Loucy (cell line): ENCODE results near the gene TOPBP1.

ENCODE experiments used
- H2AFZ ChIP-seq: fragments of 200-600 bp; sonication (generic); 2 replicates; pipeline ENCODE4 v1.6.0; 2016; ENCODE audit warnings: antibody characterized with exemption, mild to moderate bottlenecking, low read length, moderate library complexity
- H3F3A ChIP-seq: fragments of 200-600 bp; 2 replicates; pipeline ENCODE4 v1.6.0; 2016; ENCODE audit warnings: antibody characterized with exemption, low read depth, mild to moderate bottlenecking
- H3K27me3 ChIP-seq: fragments of 200-600 bp; sonication (generic); 2 replicates; pipeline ENCODE4 v1.6.1; 2014; ENCODE audit warnings: low read length, mild to moderate bottlenecking; ENCODE audit not compliant: insufficient read depth, poor library complexity, severe bottlenecking
- H3K36me3 ChIP-seq: fragments of 200-600 bp; sonication (generic); 2 replicates; pipeline ENCODE4 v1.6.1; 2016; ENCODE audit warnings: low read length; ENCODE audit not compliant: insufficient read depth
- H3K4me1 ChIP-seq: fragments of 200-600 bp; sonication (generic); 2 replicates; pipeline ENCODE4 v1.5.1; 2014; ENCODE audit warnings: low read length, mild to moderate bottlenecking; ENCODE audit not compliant: insufficient read depth, poor library complexity, severe bottlenecking
- H3K4me2 ChIP-seq: fragments of 200-600 bp; sonication (generic); 2 replicates; pipeline ENCODE4 v1.6.0; 2014; ENCODE audit warnings: antibody characterized with exemption, low read length, low read depth, mild to moderate bottlenecking; ENCODE audit not compliant: poor library complexity, severe bottlenecking
- H3K4me3 ChIP-seq: fragments of 200-600 bp; sonication (generic); 2 replicates; pipeline ENCODE4 v1.5.1; 2014; ENCODE audit warnings: low read length, mild to moderate bottlenecking, mixed read lengths; ENCODE audit not compliant: poor library complexity, severe bottlenecking
- H3K79me2 ChIP-seq: fragments of 200-600 bp; sonication (generic); 2 replicates; pipeline ENCODE4 v1.6.1; 2014; ENCODE audit warnings: low read length; ENCODE audit not compliant: insufficient read depth
- H3K9ac ChIP-seq: fragments of 200-600 bp; sonication (generic); 2 replicates; pipeline ENCODE4 v1.6.0; 2014; ENCODE audit warnings: mild to moderate bottlenecking, low read depth, low read length, moderate library complexity; ENCODE audit not compliant: poor library complexity, severe bottlenecking
- H3K9me2 ChIP-seq: fragments of 200-600 bp; sonication (generic); replicated peaks from 2 replicates; pipeline ENCODE4 v1.6.1; 2016; ENCODE audit warnings: low read depth, low read length, mixed read lengths
- H3K9me3 ChIP-seq: fragments of 200-600 bp; sonication (generic); 2 replicates; pipeline ENCODE4 v1.6.1; 2014; ENCODE audit warnings: mild to moderate bottlenecking, antibody characterized with exemption, low read length, low read depth; ENCODE audit not compliant: insufficient read depth
- H4K20me1 ChIP-seq: fragments of 200-600 bp; sonication (generic); 2 replicates; pipeline ENCODE4 v1.6.0; 2014; ENCODE audit warnings: antibody characterized with exemption, low read length, mild to moderate bottlenecking; ENCODE audit not compliant: insufficient read depth, poor library complexity, severe bottlenecking
- CTCF ChIP-seq: fragments of 200-600 bp; sonication (generic); conservative IDR thresholded peaks from 2 replicates; pipeline ENCODE4 v1.5.1; 2014; ENCODE audit warnings: mild to moderate bottlenecking, antibody characterized with exemption, low read length
- EZH2phosphoT487 ChIP-seq: fragments of 200-600 bp; IDR thresholded peaks from 2 replicates; pipeline ENCODE4 v1.6.1; 2018; ENCODE audit warnings: antibody characterized with exemption, mild to moderate bottlenecking, moderate library complexity, borderline replicate concordance

The TOPBP1 gene

GRCh38 chr3:133588784-133589465, 72.8 kb downstream of the TOPBP1 start:
- Histone ChIP-seq H3F3A (peaks cover 4% of the 10 kb centered on the region; the same call in 1 of the 2 replicates), H2AFZ (no peak overlapping the region), H3K4me1 (no peaks in the 10 kb centered on the region), H3K9me2 (no peaks in the 10 kb centered on the region), H3K4me2 (no peak overlapping the region), H3K79me2 (peaks cover 1% of the 10 kb centered on the region; the same call in 1 of the 2 replicates), H3K9me3 (no peaks in the 10 kb centered on the region), H3K27me3 (no peaks in the 10 kb centered on the region), H4K20me1 (peaks cover 21% of the 10 kb centered on the region), H3K9ac (no peak overlapping the region), H3K4me3 (no peak overlapping the region), H3K36me3 (peaks cover 55% of the 10 kb centered on the region)
- TF ChIP-seq CTCF (no peak), EZH2phosphoT487 (no peak)

- Histone ChIP-seq H3K27me3 (no peaks in the 10 kb centered on the region), H3K9ac (no peak overlapping the region), H3F3A (peaks cover 4% of the 10 kb centered on the region; the same call in 1 of the 2 replicates), H4K20me1 (peaks cover 30% of the 10 kb centered on the region), H2AFZ (no peak overlapping the region), H3K4me3 (no peak overlapping the region), H3K4me2 (no peak overlapping the region), H3K79me2 (peaks cover 10% of the 10 kb centered on the region), H3K4me1 (no peaks in the 10 kb centered on the region), H3K9me3 (no peaks in the 10 kb centered on the region), H3K9me2 (no peaks in the 10 kb centered on the region), H3K36me3 (peaks cover 64% of the 10 kb centered on the region)
- TF ChIP-seq CTCF: no peak
- no peak for TF ChIP-seq EZH2phosphoT487
These were observed 73.7 kb downstream of the TOPBP1 start for GRCh38 chr3:133588035-133588434.

- no peaks in the 10 kb centered on the region for H3F3A ChIP-seq
- H3K4me1 ChIP-seq: peaks cover 15% of the 10 kb centered on the region
- H3K9me3 ChIP-seq: no peaks in the 10 kb centered on the region
- H2AFZ ChIP-seq: no peak overlapping the region
- H3K36me3 ChIP-seq: peaks cover 68% of the 10 kb centered on the region
- H3K4me3 ChIP-seq: no peak overlapping the region
- no peak overlapping the region for H3K9ac ChIP-seq
- no peaks in the 10 kb centered on the region for H3K27me3 ChIP-seq
- no peaks in the 10 kb centered on the region for H3K9me2 ChIP-seq
- peaks cover 69% of the 10 kb centered on the region for H4K20me1 ChIP-seq
- TF ChIP-seq CTCF (no peak), EZH2phosphoT487 (no peak)
- H3K4me2 ChIP-seq: no peak overlapping the region
- H3K79me2 ChIP-seq: peaks cover 55% of the 10 kb centered on the region
These were observed 78.3 kb downstream of the TOPBP1 start for GRCh38 chr3:133583396-133583795.
